ENCODE data around the gene FBXL19.

- no peak for TF ChIP-seq CTCF (IDR thresholded peaks at IDR 0.05)
- no peak for TF ChIP-seq RFX5 (IDR thresholded peaks at IDR 0.05; ENCODE audit: low read length)
- no peak for TF ChIP-seq RAD21 (IDR thresholded peaks at IDR 0.05; ENCODE audit: low read length)
- TF ChIP-seq USF2 (IDR thresholded peaks at IDR 0.05; ENCODE audit: borderline replicate concordance, low read depth, low read length) = no peak
- TF ChIP-seq TAF1 (IDR thresholded peaks at IDR 0.05; ENCODE audit: borderline replicate concordance, low read depth, low read length) = no peak
These were observed 35.1 kb downstream of the FBXL19 start for GRCh38 chr16:30958175-30959079.
